Erythroblast (primary cell): ENCODE results near the gene CRCP.
"Not testable (repeated sequence)": the region's sequence is repeated elsewhere in the genome, so short reads cannot be mapped to it uniquely, and the experiment has no call there.

Experiments
- DNase-seq, 2 experiments: peaks; one replicate each; lab custom pipeline; 2025; lab: John Stamatoyannopoulos, UW
- GATA1 ChIP-seq: IDR thresholded peaks from 2 replicates; pipeline ENCODE4 v1.6.1; 2011; ENCODE audit warnings: low read depth, mild to moderate bottlenecking, control low read depth, low read length, moderate library complexity
- POLR2A ChIP-seq: IDR thresholded peaks from 2 replicates; pipeline ENCODE4 v1.6.1; 2011; ENCODE audit warnings: mild to moderate bottlenecking, low read length

The CRCP gene

GRCh38 chr7:66114743-66115649 lies at the start of gene CRCP:
TSS of gene CRCP (plus strand) at chr7:66114847. CDS start at chr7:66114963, 116 bp downstream.
- DNase-seq = peak; percentile 86 to 87
- no peak for TF ChIP-seq GATA1
- peak; percentile 83 for TF ChIP-seq POLR2A

GRCh38 chr7:66069732-66070131 lies 44.9 kb upstream of the CRCP start:
- TF ChIP-seq POLR2A (no peak), GATA1 (no peak)
- DNase-seq = no peak

- TF ChIP-seq GATA1 = no peak
- no peak for TF ChIP-seq POLR2A
- no peak for DNase-seq
Measured at GRCh38 chr7:66070222-66070621, 44.4 kb upstream of the CRCP start.

GRCh38 chr7:66072208-66072607 lies 42.4 kb upstream of the CRCP start:
- DNase-seq = not testable (repeated sequence)

GRCh38 chr7:66075590-66076461 lies 38.8 kb upstream of the CRCP start, which contains the start of gene ASL:
TSS of gene ASL (plus strand) at chr7:66075819. CDS start at chr7:66076082, 263 bp downstream.
- TF ChIP-seq GATA1 (no peak), POLR2A (peak; percentile 86)
- peak; percentile 95 for DNase-seq

GRCh38 chr7:66076462-66077329 lies 38.0 kb upstream of the CRCP start:
- TF ChIP-seq GATA1 (no peak), POLR2A (no peak)
- peak in 1 of 2 experiments; percentile 25 for DNase-seq

GRCh38 chr7:66078067-66078466 lies 36.6 kb upstream of the CRCP start:
- TF ChIP-seq GATA1 (no peak), POLR2A (no peak)
- no peak for DNase-seq

GRCh38 chr7:66082083-66082482 lies 32.6 kb upstream of the CRCP start:
- no peak for DNase-seq
- TF ChIP-seq POLR2A (no peak), GATA1 (no peak)

- TF ChIP-seq GATA1 (no peak), POLR2A (no peak)
- no peak for DNase-seq
Measured at GRCh38 chr7:66082886-66083415, 31.7 kb upstream of the CRCP start.

- peak in 1 of 2 experiments; percentile 6 for DNase-seq
- no peak for TF ChIP-seq GATA1
- TF ChIP-seq POLR2A = no peak
Measured at GRCh38 chr7:66083677-66084076, 31.0 kb upstream of the CRCP start.

GRCh38 chr7:66088861-66089838 lies 25.5 kb upstream of the CRCP start:
- TF ChIP-seq POLR2A = no peak
- TF ChIP-seq GATA1 = no peak
- no peak for DNase-seq

GRCh38 chr7:66092654-66093053 lies 22.0 kb upstream of the CRCP start:
- TF ChIP-seq GATA1 (no peak), POLR2A (no peak)
- no peak for DNase-seq
